ENCODE data around the gene TFAP2B.

The TFAP2B gene

DNA sequence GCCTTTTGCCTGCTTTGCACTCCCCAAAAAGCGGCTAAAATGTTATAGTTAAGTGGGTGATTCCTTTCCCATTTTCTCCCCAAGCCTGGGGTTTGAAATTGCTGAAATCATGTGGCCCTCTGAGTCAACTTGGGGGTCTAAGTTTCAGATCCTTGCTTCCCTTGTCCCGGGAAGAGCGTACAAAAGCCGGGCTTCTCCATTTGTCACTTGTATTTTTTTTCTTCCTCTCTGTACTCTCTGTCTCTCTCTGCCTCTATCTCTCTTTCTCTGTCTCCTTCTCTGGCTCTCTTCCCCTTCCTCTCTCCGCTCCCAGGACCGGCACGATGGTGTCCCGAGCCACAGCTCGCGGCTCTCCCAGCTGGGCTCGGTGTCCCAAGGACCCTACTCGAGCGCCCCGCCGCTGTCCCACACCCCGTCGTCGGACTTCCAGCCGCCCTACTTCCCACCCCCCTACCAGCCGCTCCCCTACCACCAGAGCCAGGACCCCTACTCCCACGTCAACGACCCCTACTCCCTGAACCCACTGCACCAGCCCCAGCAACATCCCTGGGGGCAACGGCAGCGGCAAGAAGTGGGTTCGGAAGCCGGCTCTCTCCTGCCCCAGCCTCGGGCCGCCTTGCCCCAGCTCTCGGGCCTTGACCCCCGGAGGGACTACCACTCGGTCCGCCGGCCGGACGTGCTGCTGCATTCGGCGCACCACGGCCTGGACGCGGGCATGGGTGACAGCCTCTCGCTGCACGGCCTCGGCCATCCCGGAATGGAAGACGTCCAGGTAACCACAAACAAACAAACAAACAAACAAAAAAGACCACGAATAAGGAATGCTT lies 4.6 kb downstream of the TFAP2B start:
- DNase-seq, result peak; percentile 49

DNA sequence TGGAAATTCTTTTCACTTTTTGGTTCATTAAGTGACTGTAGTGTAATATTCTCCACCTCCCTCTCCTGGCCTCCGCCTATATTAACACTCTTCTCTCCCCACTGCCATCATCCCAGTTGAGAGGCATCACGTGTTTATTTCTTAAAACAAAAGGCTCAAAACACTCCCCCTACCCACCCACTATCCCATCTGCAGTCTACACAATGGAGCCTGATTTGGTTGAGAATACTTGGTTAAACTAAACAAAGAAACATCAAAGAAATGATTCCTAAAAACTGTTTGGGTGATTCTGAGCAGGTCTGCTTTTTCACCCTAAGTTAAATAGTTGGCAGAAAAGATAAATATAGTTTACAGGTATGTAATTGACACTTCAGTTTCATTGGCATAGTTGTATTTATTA lies 5.9 kb downstream of the TFAP2B start:
- DNase-seq, result no peak

DNA sequence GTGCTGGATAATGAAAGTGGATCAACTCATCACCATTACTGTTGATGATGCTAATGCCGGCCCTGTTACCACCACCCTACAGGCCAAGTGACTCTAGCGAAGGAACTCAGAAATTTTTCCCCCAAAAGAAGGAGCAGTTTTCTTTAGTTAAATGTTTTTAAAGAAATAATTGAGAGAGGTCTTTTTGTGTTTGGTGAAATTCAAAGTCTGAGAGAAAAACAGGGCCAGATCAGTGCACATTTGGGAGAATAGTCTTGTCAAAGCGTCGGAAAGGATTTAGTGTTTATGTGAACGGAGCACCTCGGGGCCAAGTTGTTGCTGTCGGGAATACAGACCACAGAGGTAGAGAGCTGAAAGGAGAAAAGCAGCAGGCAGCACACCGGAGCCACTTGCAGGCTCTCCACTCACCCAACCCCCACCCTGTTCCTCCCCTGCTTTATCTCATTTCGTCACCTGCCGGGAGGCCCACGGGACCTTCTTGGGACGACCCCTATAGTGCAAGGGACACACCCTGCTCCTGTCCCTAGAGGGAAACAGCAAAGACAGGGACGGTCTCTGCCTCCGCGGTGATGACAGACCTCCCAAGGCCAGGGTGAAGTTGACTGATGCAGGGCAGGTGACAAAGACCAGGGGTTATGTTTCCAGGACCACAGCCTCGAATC lies 6.8 kb downstream of the TFAP2B start:
- peak; percentile 30 for DNase-seq

- DNase-seq, result peak; percentile 30
Observed at GRCh38 chr6:50826037-50826761, 7.5 kb downstream of the TFAP2B start.

DNA sequence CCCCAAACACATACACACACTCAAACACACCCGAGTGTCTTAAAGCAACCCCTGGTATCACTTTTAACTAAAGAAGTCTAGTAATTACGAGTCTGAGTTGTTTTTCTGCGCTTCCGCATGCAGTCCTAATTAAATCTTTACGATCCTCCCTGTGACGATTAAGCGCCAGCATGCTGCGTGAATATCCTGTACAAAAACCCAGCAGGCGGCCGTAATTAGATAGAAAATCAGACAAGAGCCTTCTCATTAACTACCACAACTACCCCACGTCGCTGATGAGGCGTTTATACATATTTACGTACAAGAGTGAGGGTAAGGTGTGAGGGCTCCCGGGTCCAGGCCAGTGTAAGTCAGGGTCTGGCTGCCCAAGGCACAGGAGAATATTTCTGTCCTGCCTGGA lies 8.1 kb downstream of the TFAP2B start:
- peak; percentile 29 for DNase-seq

- no peak for DNase-seq
Observed at GRCh38 chr6:50829049-50829448, 10.4 kb downstream of the TFAP2B start.

- no peak for DNase-seq
Observed at GRCh38 chr6:50829898-50830444, 11.3 kb downstream of the TFAP2B start.

GRCh38 chr6:50831186-50831585 lies 12.5 kb downstream of the TFAP2B start:
- DNase-seq, result no peak

DNA sequence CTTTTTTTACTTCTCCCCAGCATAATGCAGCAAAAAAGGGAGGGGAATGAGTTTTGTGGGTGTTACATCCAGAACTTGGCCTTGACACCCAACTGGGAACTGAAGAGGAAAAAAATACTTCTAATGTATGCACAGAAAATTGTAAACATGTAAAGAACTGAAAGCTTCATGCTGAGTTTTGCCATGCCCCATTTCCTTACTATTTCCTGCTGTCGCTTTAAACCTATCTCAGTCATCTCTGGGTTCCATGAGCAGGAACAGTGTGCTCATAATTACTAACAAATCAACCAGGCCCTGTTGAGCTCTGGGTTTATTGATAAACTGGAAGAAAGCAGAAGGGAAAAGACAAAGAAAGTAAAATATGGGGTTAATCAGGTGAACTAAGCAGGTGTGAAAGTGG lies 14.2 kb downstream of the TFAP2B start:
- no peak for DNase-seq

- no peak for DNase-seq
Observed at GRCh38 chr6:50834929-50835410, 16.3 kb downstream of the TFAP2B start.

GRCh38 chr6:50836231-50836630 lies 17.6 kb downstream of the TFAP2B start:
- peak; percentile 22 for DNase-seq

- DNase-seq, result peak; percentile 29
Observed at GRCh38 chr6:50837589-50838445, 19.1 kb downstream of the TFAP2B start.

DNA sequence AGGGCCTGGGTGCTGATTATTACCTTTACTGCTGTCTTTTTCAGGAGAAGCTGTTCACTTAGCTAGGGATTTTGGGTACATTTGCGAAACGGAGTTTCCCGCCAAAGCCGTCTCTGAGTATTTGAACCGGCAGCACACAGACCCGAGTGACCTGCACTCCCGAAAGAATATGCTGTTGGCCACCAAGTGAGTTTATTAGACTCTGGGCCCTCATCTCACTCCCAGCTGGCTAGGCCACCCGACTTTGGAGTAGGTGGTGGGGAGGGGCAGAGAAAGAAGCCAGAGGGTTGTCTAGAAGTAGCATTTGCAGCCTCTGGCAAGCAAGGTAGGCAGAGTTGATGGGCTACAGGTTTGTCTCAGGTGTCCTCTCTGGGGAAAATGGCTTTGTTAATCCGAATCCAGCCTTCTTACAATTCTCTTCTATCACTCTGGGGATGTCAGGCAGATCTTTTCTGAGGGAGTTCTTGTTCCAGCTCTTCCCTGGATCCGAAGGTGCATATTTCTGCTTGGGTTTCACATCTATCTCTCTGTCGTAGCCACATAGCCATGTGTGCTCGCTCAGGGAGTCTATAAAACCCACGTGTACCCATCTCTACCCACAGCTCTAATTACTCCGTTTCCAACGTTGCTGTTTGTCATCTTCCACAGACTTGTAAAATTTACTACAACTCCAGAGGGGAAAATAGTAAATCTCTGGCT lies 21.6 kb downstream of the TFAP2B start:
- peak; percentile 31 for DNase-seq

DNA sequence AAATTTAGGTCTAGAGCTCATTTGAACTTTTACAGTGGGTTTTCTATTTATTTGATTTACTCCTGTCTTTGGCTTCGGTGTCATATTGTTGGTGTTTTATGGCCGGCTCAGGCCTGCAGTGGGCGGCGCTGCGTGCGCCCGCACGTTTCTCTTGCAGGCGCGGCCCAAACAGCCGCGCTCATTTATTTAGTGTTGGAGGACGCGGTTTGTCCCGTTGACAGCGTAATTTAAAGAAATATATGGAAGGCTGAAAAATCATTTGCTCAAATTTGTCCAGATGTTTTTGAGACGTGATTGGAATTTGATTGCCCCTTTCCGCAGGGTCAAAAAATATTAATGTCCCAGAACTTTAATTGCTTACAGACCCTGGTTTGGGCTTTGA lies 22.1 kb downstream of the TFAP2B start:
- no peak for DNase-seq

DNA sequence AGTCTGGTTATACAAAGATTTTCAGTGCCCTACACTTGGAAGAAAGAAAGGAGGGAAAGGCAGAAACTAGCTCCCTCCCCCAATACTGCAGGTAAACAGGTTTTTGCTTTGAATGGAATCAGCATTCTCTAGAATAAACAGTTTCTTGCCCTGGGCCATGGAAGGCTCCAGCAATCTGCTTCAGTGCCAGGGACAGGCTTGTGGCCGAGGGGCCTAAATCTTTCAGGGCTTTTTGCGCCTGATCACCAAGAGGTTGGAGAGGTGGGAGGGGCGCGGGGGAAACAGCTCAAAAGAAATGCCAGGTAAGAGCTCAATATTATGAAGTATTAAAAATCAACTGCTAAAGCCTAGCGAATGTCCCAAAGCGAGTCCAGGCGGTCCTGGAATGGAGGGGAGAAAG lies 23.8 kb downstream of the TFAP2B start:
- DNase-seq, result peak; percentile 20

DNA sequence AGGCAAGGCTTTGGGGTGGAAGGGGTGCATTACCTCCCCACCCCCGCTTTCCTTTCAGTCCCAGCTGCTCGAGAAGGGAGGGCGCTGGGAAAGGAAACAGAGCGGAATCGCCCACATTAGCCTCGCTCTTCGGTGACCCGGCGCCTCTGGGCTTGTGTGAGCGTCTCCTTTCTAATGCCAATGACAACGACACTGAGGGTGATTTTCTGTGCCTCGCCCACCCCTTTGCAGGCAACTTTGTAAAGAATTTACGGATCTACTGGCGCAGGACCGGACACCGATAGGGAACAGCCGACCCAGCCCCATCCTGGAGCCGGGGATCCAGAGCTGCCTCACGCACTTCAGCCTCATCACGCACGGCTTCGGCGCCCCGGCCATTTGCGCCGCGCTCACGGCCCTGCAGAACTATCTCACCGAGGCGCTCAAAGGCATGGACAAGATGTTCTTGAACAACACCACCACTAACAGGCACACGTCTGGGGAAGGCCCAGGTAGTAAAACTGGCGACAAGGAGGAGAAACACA lies 24.3 kb downstream of the TFAP2B start:
- peak; percentile 61 for DNase-seq

DNA sequence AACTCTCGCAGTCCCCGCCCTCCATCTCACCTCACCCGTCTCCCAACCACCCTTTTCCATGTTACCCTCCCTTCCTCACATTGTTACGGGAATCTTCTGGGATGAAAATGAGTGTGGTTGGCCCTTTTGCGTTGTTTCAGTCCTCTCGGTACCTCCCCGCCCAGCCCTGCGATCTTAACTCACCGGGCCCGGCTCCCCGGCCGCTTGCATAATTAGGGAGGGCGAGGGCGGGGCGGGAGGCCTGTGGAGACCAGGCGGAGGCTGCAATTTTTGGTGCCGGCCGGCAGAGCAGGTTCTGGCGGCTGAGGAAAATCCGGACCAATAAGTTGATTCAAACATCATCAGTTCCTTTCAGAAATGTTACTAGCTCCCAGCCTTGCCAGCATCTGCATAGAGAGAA lies 25.2 kb downstream of the TFAP2B start:
- DNase-seq, result peak; percentile 51

- peak; percentile 64 for DNase-seq
Observed at GRCh38 chr6:50845499-50846143, 26.9 kb downstream of the TFAP2B start.

- peak; percentile 51 for DNase-seq
Observed at GRCh38 chr6:50846144-50846851, 27.6 kb downstream of the TFAP2B start.

GRCh38 chr6:50846852-50847155 lies 28.1 kb downstream of the TFAP2B start:
- no peak for DNase-seq
